B cell (primary cell): Measurements from ENCODE around the gene PIK3C3. TPM values are rescaled to one million over a fixed set of nuclear protein-coding genes. Genes with fewer than 3 reads are reported as not detected.
"Not testable (repeated sequence)": the region's sequence is repeated elsewhere in the genome, so short reads cannot be mapped to it uniquely, and the experiment has no call there.

Experiments used
- ATAC-seq: fragments of 200-7000 bp; cut with Tn5 transposase; one replicate; pipeline ENCODE4 v1.10.0; 2021; ENCODE audit warnings: low read depth, mild to moderate bottlenecking, moderate number of reproducible peaks, moderate library complexity
- CTCF ChIA-PET: fragments of 350-600 bp; sonication (Branson Sonifier 250); formaldehyde crosslinking; loops from one replicate; lab custom pipeline; 2021; ENCODE audit warnings: antibody characterized with exemption, inconsistent platforms; lab: Charles Lee
- POLR2A ChIA-PET: fragments of 350-600 bp; sonication (Branson Sonifier 250); formaldehyde crosslinking; loops from one replicate; lab custom pipeline; 2021; ENCODE audit warnings: antibody characterized with exemption; lab: Charles Lee
- DNase-seq: peaks from one replicate; pipeline ENCODE4 v3.0.0; 2013
- H2AFZ ChIP-seq: 2 replicates; pipeline ENCODE4 v1.6.1; 2012; ENCODE audit warnings: mild to moderate bottlenecking, low read depth, low read length; ENCODE audit not compliant: insufficient read depth, poor library complexity, severe bottlenecking
- H3K27ac ChIP-seq, 2 donors: 1 replicate in 1 of 2; 2 replicates in 1 of 2; pipeline ENCODE4 v1.5.1; 2012 to 2013; ENCODE audit warnings: low read length in 2 of 2, mild to moderate bottlenecking in 2 of 2, moderate library complexity in 1 of 2
- H3K27me3 ChIP-seq, 4 experiments: fragments of 200-600 bp in 1 of 4; sonication (generic) in 1 of 4; replicated peaks in 1 of 4; 1 replicate in 2 of 4; 2 replicates in 2 of 4; pipeline versions ENCODE4 v1.6.1 to v1.7.0; 2013 to 2016; ENCODE audit warnings: low read length in 3 of 4, mild to moderate bottlenecking in 2 of 4, mixed read lengths in 1 of 4, moderate library complexity in 1 of 4; ENCODE audit not compliant: insufficient read depth in 4 of 4, control insufficient read depth in 3 of 4; ENCODE audit errors: control extremely low read depth in 1 of 4
- H3K36me3 ChIP-seq, 2 experiments: replicated peaks in 1 of 2; 1 replicate in 1 of 2; 2 replicates in 1 of 2; pipeline versions ENCODE4 v1.6.1 to v1.7.1; 2013; ENCODE audit warnings: low read length in 1 of 2; ENCODE audit not compliant: insufficient read depth in 2 of 2, control insufficient read depth in 1 of 2; ENCODE audit errors: control extremely low read depth in 1 of 2, extremely low read depth in 1 of 2
- H3K4me1 ChIP-seq, 2 donors: fragments of 200-600 bp in 1 of 2; sonication (generic) in 1 of 2; 1 replicate in 1 of 2; 2 replicates in 1 of 2; pipeline versions ENCODE4 v1.5.1 to v1.6.1; 2013 to 2017; ENCODE audit warnings: low read length in 2 of 2; ENCODE audit not compliant: control insufficient read depth in 2 of 2, insufficient read depth in 2 of 2
- H3K4me2 ChIP-seq: replicated peaks from 2 replicates; pipeline ENCODE3; 2012; ENCODE audit warnings: mild to moderate bottlenecking, low read depth, low read length; ENCODE audit not compliant: poor library complexity, severe bottlenecking
- H3K4me3 ChIP-seq, 5 experiments: fragments of 200-600 bp in 1 of 5; sonication (generic) in 1 of 5; 1 replicate in 3 of 5; 2 replicates in 2 of 5; pipeline versions ENCODE4 v1.5.1 to v1.7.0; 2011 to 2016; ENCODE audit warnings: low read length in 4 of 5, mild to moderate bottlenecking in 4 of 5, low read depth in 2 of 5, control low read depth in 1 of 5, moderate library complexity in 1 of 5; ENCODE audit not compliant: insufficient read depth in 1 of 5; ENCODE audit errors: control extremely low read depth in 1 of 5, extremely low read depth in 1 of 5
- H3K79me2 ChIP-seq: fragments of 200-600 bp; sonication (generic); one replicate; pipeline ENCODE4 v1.6.0; 2016; ENCODE audit warnings: low read length; ENCODE audit not compliant: control insufficient read depth, insufficient read depth
- H3K9ac ChIP-seq: fragments of 200-600 bp; sonication (generic); 2 replicates; pipeline ENCODE4 v1.6.1; 2017; ENCODE audit warnings: mild to moderate bottlenecking, low read length, moderate library complexity
- H3K9me3 ChIP-seq, 3 donors: one replicate each; pipeline versions ENCODE4 v1.6.1 to v1.7.1; 2013; ENCODE audit warnings: low read length in 2 of 3; ENCODE audit not compliant: control insufficient read depth in 2 of 3, insufficient read depth in 1 of 3; ENCODE audit errors: control extremely low read depth in 1 of 3
- H4K20me1 ChIP-seq: 2 replicates; pipeline ENCODE4 v1.6.0; 2012; ENCODE audit warnings: mild to moderate bottlenecking, low read length; ENCODE audit not compliant: insufficient read depth, control insufficient read depth, poor library complexity, severe bottlenecking
- H3K27ac Mint-ChIP-seq: one replicate; pipeline ENCODE4 v1.8.0; 2021; ENCODE audit warnings: mixed read lengths
- H3K27me3 Mint-ChIP-seq: one replicate; pipeline ENCODE4 v1.8.0; 2021; ENCODE audit warnings: mixed read lengths
- H3K4me1 Mint-ChIP-seq: one replicate; pipeline ENCODE4 v1.8.0; 2021; ENCODE audit warnings: mixed read lengths
- H3K4me3 Mint-ChIP-seq: one replicate; pipeline ENCODE4 v1.8.0; 2021; ENCODE audit warnings: mixed read lengths
- H3K9me3 Mint-ChIP-seq: one replicate; pipeline ENCODE4 v1.8.0; 2022; ENCODE audit warnings: mixed read lengths; ENCODE audit not compliant: insufficient read depth
- CTCF ChIP-seq: fragments of 200-600 bp; IDR thresholded peaks from one replicate; pipeline ENCODE4 v1.8.0; 2022; ENCODE audit warnings: antibody characterized with exemption, mild to moderate bottlenecking
- EZH2 ChIP-seq: IDR thresholded peaks from 2 replicates; pipeline ENCODE4 v1.6.1; 2012; ENCODE audit warnings: borderline replicate concordance, low read depth, mild to moderate bottlenecking, moderate library complexity, low read length; ENCODE audit not compliant: insufficient read depth, poor library complexity, severe bottlenecking
- WGBS: methylation state at CpG from one replicate; pipeline ENCODE4 v1.1.5; 2013; ENCODE audit warnings: missing lambda C conversion rate; ENCODE audit not compliant: insufficient coverage; 5-methylcytosine and 5-hydroxymethylcytosine counted together
- intact Hi-C: fragments of 100-400 bp; cut with micrococcal nuclease; formaldehyde crosslinking; loops from one replicate; pipeline ENCODE4 v1.10.0; 2022
- polyA plus RNA-seq: library from polyadenylated mRNA; depleted of rRNA; stranded (reverse); fragments of >200 nt; gene quantifications from 2 replicates; pipeline ENCODE4 v1.2.3, GENCODE V29; 2012
- total RNA-seq, 2 donors: library from RNA; stranded (reverse); fragments of 120-200 nt in 1 of 2; gene quantifications; 1 replicate in 1 of 2; 2 replicates in 1 of 2; pipeline versions ENCODE4 v1.2.3 to v1.2.4, GENCODE V29; 2013 to 2022

Gene PIK3C3
- total and polyA plus RNA-seq, 2 donors (not counting 1 experiment from before 2014, with no cell fraction given), result 13.3 to 87.9 TPM

GRCh38 chr18:42107287-42107686, 152.3 kb downstream of the PIK3C3 start:
- H3K9ac ChIP-seq, result no peak overlapping the region
- H3K4me2 ChIP-seq, result no peak overlapping the region
- H3K4me1 Mint-ChIP-seq, result no peaks in the 10 kb centered on the region
- WGBS, result 80% methylated on average over 1 of the region's 4 CpGs
- H4K20me1 ChIP-seq, result no peaks in the 10 kb centered on the region
- no peaks in the 10 kb centered on the region for H3K27me3 Mint-ChIP-seq
- no peak for ATAC-seq
- H3K4me3 Mint-ChIP-seq, result no peak overlapping the region
- H3K79me2 ChIP-seq, result no peaks in the 10 kb centered on the region
- CTCF ChIA-PET, result interaction anchor here (1.4 kb wide), 1 partner anchor 54 kb away, joined by 5 read pairs; no protein-coding TSS in a partner anchor
- no peaks in the 10 kb centered on the region for H3K9me3 Mint-ChIP-seq
- no peaks in the 10 kb centered on the region for H3K9me3 ChIP-seq
- H3K4me3 ChIP-seq, result no peak overlapping the region
- no peak for TF ChIP-seq CTCF
- no peak for TF ChIP-seq EZH2
- H3K27ac ChIP-seq, result no peak overlapping the region
- no peak overlapping the region for H3K27ac Mint-ChIP-seq
- no peak for DNase-seq
- H2AFZ ChIP-seq, result no peak overlapping the region
- intact Hi-C loops, result no loop called here
- no peaks in the 10 kb centered on the region for H3K36me3 ChIP-seq
- no peaks in the 10 kb centered on the region for H3K27me3 ChIP-seq
- POLR2A ChIA-PET, result no interaction called here
- no peaks in the 10 kb centered on the region for H3K4me1 ChIP-seq

GRCh38 chr18:42107691-42108450, 152.8 kb downstream of the PIK3C3 start:
- CTCF ChIA-PET, result no interaction called here
- Histone ChIP-seq H3K4me1 (no peaks in the 10 kb centered on the region), H3K36me3 (no peaks in the 10 kb centered on the region), H3K27me3 (no peaks in the 10 kb centered on the region), H3K9me3 (no peaks in the 10 kb centered on the region), H4K20me1 (no peaks in the 10 kb centered on the region), H3K27ac (no peak overlapping the region), H3K79me2 (no peaks in the 10 kb centered on the region), H2AFZ (no peak overlapping the region), H3K4me2 (no peak overlapping the region), H3K4me3 (no peak overlapping the region), H3K9ac (no peak overlapping the region)
- Mint-ChIP-seq H3K4me1 (no peaks in the 10 kb centered on the region), H3K27me3 (no peaks in the 10 kb centered on the region), H3K9me3 (no peaks in the 10 kb centered on the region), H3K4me3 (no peak overlapping the region), H3K27ac (no peak overlapping the region)
- WGBS, result 89% methylated on average over 8 of the region's 10 CpGs
- no peak for DNase-seq
- POLR2A ChIA-PET, result no interaction called here
- no peak for ATAC-seq
- TF ChIP-seq CTCF (no peak), EZH2 (no peak)
- intact Hi-C loops, result no loop called here

GRCh38 chr18:42112147-42112546, 157.1 kb downstream of the PIK3C3 start:
- H3K79me2 ChIP-seq, H3K4me3 ChIP-seq, H3K9me3 ChIP-seq, ATAC-seq, H3K4me3 Mint-ChIP-seq, POLR2A ChIA-PET, H3K27me3 ChIP-seq, H3K9me3 Mint-ChIP-seq, H3K4me1 Mint-ChIP-seq, H4K20me1 ChIP-seq, H3K4me2 ChIP-seq, H3K4me1 ChIP-seq, H3K36me3 ChIP-seq, H3K27ac ChIP-seq, H3K27ac Mint-ChIP-seq, H2AFZ ChIP-seq, H3K9ac ChIP-seq, DNase-seq, H3K27me3 Mint-ChIP-seq, intact Hi-C loops: not testable (repeated sequence)
- 92% methylated on average over 2 of the region's 5 CpGs for WGBS
- CTCF ChIA-PET, result interaction anchor here (5.1 to 5.3 kb wide), 2 partner anchors 1160 to 1475 kb away, joined by 37 to 83 read pairs; no protein-coding TSS in a partner anchor
